HG03439 (cell line): Measurements from ENCODE around the gene ZFP62.
"Not testable (repeated sequence)": the region's sequence is repeated elsewhere in the genome, so short reads cannot be mapped to it uniquely, and the experiment has no call there.

ENCODE experiments used
- ATAC-seq: cut with Tn5 transposase; IDR thresholded peaks from one replicate; pipeline ENCODE4 v1.9.1; 2021; ENCODE audit warnings: mild to moderate bottlenecking, moderate library complexity; ENCODE audit not compliant: unreplicated experiment

Gene ZFP62

GRCh38 chr5:180831139-180832093, 29.7 kb downstream of the ZFP62 start:
- peak; percentile 79 for ATAC-seq

GRCh38 chr5:180830253-180831138, 30.6 kb downstream of the ZFP62 start:
- peak; percentile 52 for ATAC-seq

- no peak for ATAC-seq
Measured at GRCh38 chr5:180829726-180830125, 31.4 kb downstream of the ZFP62 start.

- ATAC-seq, result not testable (repeated sequence)
Measured at GRCh38 chr5:180828756-180829531, 32.1 kb downstream of the ZFP62 start.

GRCh38 chr5:180827374-180827773, 33.7 kb downstream of the ZFP62 start:
- not testable (repeated sequence) for ATAC-seq

- ATAC-seq, result no peak
Measured at GRCh38 chr5:180825768-180826525, 35.1 kb downstream of the ZFP62 start.

GRCh38 chr5:180824630-180825476, 36.2 kb downstream of the ZFP62 start:
- no peak for ATAC-seq

GRCh38 chr5:180823940-180824629, 37.0 kb downstream of the ZFP62 start:
- ATAC-seq, result no peak

GRCh38 chr5:180823346-180823745, 37.7 kb downstream of the ZFP62 start:
- no peak for ATAC-seq

GRCh38 chr5:180821538-180821937, 39.5 kb downstream of the ZFP62 start:
- no peak for ATAC-seq

- peak; percentile 74 for ATAC-seq
Measured at GRCh38 chr5:180820788-180821321, 40.2 kb downstream of the ZFP62 start.

- ATAC-seq, result no peak
Measured at GRCh38 chr5:180818677-180819341, 42.3 kb downstream of the ZFP62 start.

- no peak for ATAC-seq
Measured at GRCh38 chr5:180817893-180818674, 43.0 kb downstream of the ZFP62 start.

GRCh38 chr5:180816608-180817534, 44.2 kb downstream of the ZFP62 start:
- no peak for ATAC-seq

GRCh38 chr5:180815293-180815917, 45.7 kb downstream of the ZFP62 start:
- no peak for ATAC-seq
